Measurements from ENCODE around the gene BEST3. TPM values are rescaled to one million over a fixed set of nuclear protein-coding genes. Genes with fewer than 3 reads are reported as not detected.

BEST3 gene
- total and polyA plus RNA-seq, 7 experiments from 2014 or later: not detected

GRCh38 chr12:69682110-69682755 lies 16.9 kb downstream of the BEST3 start:
- DNase-seq (no peak), ATAC-seq (no peak)
- no peak overlapping the region for H3K27ac Mint-ChIP-seq
- H3K27me3 Mint-ChIP-seq: peaks cover 15 to 30% (median 22%) of the 10 kb centered on the region in 5 donors
- H3K9me3 Mint-ChIP-seq: no peaks in the 10 kb centered on the region
- ChIA-PET POLR2A (interaction anchor here (0.7 kb wide), 1 partner anchor 1590 kb away, joined by 4 read pairs; no protein-coding TSS in a partner anchor), CTCF (interaction anchor here (0.6 kb wide), 1 partner anchor 515 kb away, joined by 3 read pairs; no protein-coding TSS in a partner anchor)
- H3K4me3 Mint-ChIP-seq: no peak overlapping the region
- Histone ChIP-seq H3K27me3 (ENCODE audit: control insufficient read depth in 2 of 2, insufficient read depth in 2 of 2, low read length in 2 of 2) (no peaks in the 10 kb centered on the region), H3K9me3 (ENCODE audit: control insufficient read depth in 2 of 3, low read length in 3 of 3) (no peaks in the 10 kb centered on the region), H3K27ac (ENCODE audit: low read depth, low read length) (no peak overlapping the region), H3K36me3 (ENCODE audit: control insufficient read depth in 2 of 3, insufficient read depth in 3 of 3, low read length in 3 of 3) (no peaks in the 10 kb centered on the region), H3K4me1 (ENCODE audit: control insufficient read depth in 2 of 2, insufficient read depth in 2 of 2, low read length in 2 of 2) (no peaks in the 10 kb centered on the region), H3K4me3 (ENCODE audit: low read length) (no peak overlapping the region)
- H3K36me3 Mint-ChIP-seq: no peaks in the 10 kb centered on the region
- intact Hi-C loops (cut with micrococcal nuclease): no loop called here
- no peaks in the 10 kb centered on the region for H3K4me1 Mint-ChIP-seq

- intact Hi-C loops (cut with micrococcal nuclease): no loop called here
- no peak overlapping the region for H3K4me3 Mint-ChIP-seq
- no peaks in the 10 kb centered on the region for H3K4me1 Mint-ChIP-seq
- DNase-seq (no peak), ATAC-seq (no peak)
- peaks cover 0 to 4% (median 0%) of the 10 kb centered on the region in 5 donors for H3K36me3 Mint-ChIP-seq
- POLR2A ChIA-PET: no interaction called here
- no peak overlapping the region for H3K4me3 ChIP-seq (ENCODE audit: low read length)
- no peaks in the 10 kb centered on the region for H3K27me3 ChIP-seq (ENCODE audit: control insufficient read depth in 2 of 2, insufficient read depth in 2 of 2, low read length in 2 of 2)
- H3K9me3 ChIP-seq (ENCODE audit: control insufficient read depth in 2 of 3, low read length in 3 of 3): no peaks in the 10 kb centered on the region
- CTCF ChIA-PET: no interaction called here
- peaks cover 5 to 18% (median 8%) of the 10 kb centered on the region in 5 donors for H3K27me3 Mint-ChIP-seq
- no peaks in the 10 kb centered on the region for H3K9me3 Mint-ChIP-seq
- H3K4me1 ChIP-seq (ENCODE audit: control insufficient read depth in 2 of 2, insufficient read depth in 2 of 2, low read length in 2 of 2): no peaks in the 10 kb centered on the region
- H3K36me3 ChIP-seq (ENCODE audit: control insufficient read depth in 2 of 3, insufficient read depth in 3 of 3, low read length in 3 of 3): no peaks in the 10 kb centered on the region
- no peak overlapping the region for H3K27ac Mint-ChIP-seq
- no peak overlapping the region for H3K27ac ChIP-seq (ENCODE audit: low read depth, low read length)
Measured at GRCh38 chr12:69679119-69679518, 20.0 kb downstream of the BEST3 start.

- peaks cover 0 to 4% (median 0%) of the 10 kb centered on the region in 5 donors for H3K36me3 Mint-ChIP-seq
- peaks cover 1 to 15% (median 4%) of the 10 kb centered on the region in 5 donors for H3K27me3 Mint-ChIP-seq
- H3K4me3 Mint-ChIP-seq: no peak overlapping the region
- Histone ChIP-seq H3K9me3 (ENCODE audit: control insufficient read depth in 2 of 3, low read length in 3 of 3) (no peaks in the 10 kb centered on the region), H3K27ac (ENCODE audit: low read depth, low read length) (no peak overlapping the region), H3K4me1 (ENCODE audit: control insufficient read depth in 2 of 2, insufficient read depth in 2 of 2, low read length in 2 of 2) (no peaks in the 10 kb centered on the region), H3K36me3 (ENCODE audit: control insufficient read depth in 2 of 3, insufficient read depth in 3 of 3, low read length in 3 of 3) (no peaks in the 10 kb centered on the region), H3K4me3 (ENCODE audit: low read length) (no peak overlapping the region), H3K27me3 (ENCODE audit: control insufficient read depth in 2 of 2, insufficient read depth in 2 of 2, low read length in 2 of 2) (no peaks in the 10 kb centered on the region)
- CTCF ChIA-PET: no interaction called here
- intact Hi-C loops (cut with micrococcal nuclease): no loop called here
- DNase-seq (no peak), ATAC-seq (no peak)
- no peaks in the 10 kb centered on the region for H3K9me3 Mint-ChIP-seq
- no peak overlapping the region for H3K27ac Mint-ChIP-seq
- POLR2A ChIA-PET: no interaction called here
- peaks cover 0 to 1% (median 0%) of the 10 kb centered on the region in 7 donors for H3K4me1 Mint-ChIP-seq
Measured at GRCh38 chr12:69676257-69677012, 22.7 kb downstream of the BEST3 start.

- intact Hi-C loops (cut with micrococcal nuclease): no loop called here
- ChIA-PET POLR2A (no interaction called here), CTCF (interaction anchor here (1.1 kb wide), 1 partner anchor 11 kb away, joined by 3 read pairs; no protein-coding TSS in a partner anchor)
- H3K4me3 ChIP-seq (ENCODE audit: low read length): no peak overlapping the region
- Mint-ChIP-seq H3K4me1 (peaks cover 0 to 1% (median 0%) of the 10 kb centered on the region in 7 donors), H3K27ac (no peak overlapping the region), H3K9me3 (no peaks in the 10 kb centered on the region), H3K4me3 (no peak overlapping the region), H3K27me3 (peaks cover 0 to 11% (median 6%) of the 10 kb centered on the region in 5 donors), H3K36me3 (peaks cover 0 to 4% (median 0%) of the 10 kb centered on the region in 5 donors)
- DNase-seq: no peak
- no peaks in the 10 kb centered on the region for H3K36me3 ChIP-seq (ENCODE audit: control insufficient read depth in 2 of 3, insufficient read depth in 3 of 3, low read length in 3 of 3)
- no peaks in the 10 kb centered on the region for H3K4me1 ChIP-seq (ENCODE audit: control insufficient read depth in 2 of 2, insufficient read depth in 2 of 2, low read length in 2 of 2)
- H3K27me3 ChIP-seq (ENCODE audit: control insufficient read depth in 2 of 2, insufficient read depth in 2 of 2, low read length in 2 of 2): no peaks in the 10 kb centered on the region
- ATAC-seq: no peak
- no peak overlapping the region for H3K27ac ChIP-seq (ENCODE audit: low read depth, low read length)
- H3K9me3 ChIP-seq (ENCODE audit: control insufficient read depth in 2 of 3, low read length in 3 of 3): no peaks in the 10 kb centered on the region
Measured at GRCh38 chr12:69672195-69672594, 26.9 kb downstream of the BEST3 start.

- Mint-ChIP-seq H3K9me3 (no peaks in the 10 kb centered on the region), H3K36me3 (no peaks in the 10 kb centered on the region), H3K4me1 (peaks cover 0 to 1% (median 0%) of the 10 kb centered on the region in 7 donors), H3K27me3 (peaks cover 0 to 9% (median 2%) of the 10 kb centered on the region in 5 donors), H3K27ac (no peak overlapping the region), H3K4me3 (no peak overlapping the region)
- Histone ChIP-seq H3K4me3 (ENCODE audit: low read length) (no peak overlapping the region), H3K27ac (ENCODE audit: low read depth, low read length) (no peak overlapping the region), H3K9me3 (ENCODE audit: control insufficient read depth in 2 of 3, low read length in 3 of 3) (no peaks in the 10 kb centered on the region), H3K36me3 (ENCODE audit: control insufficient read depth in 2 of 3, insufficient read depth in 3 of 3, low read length in 3 of 3) (no peaks in the 10 kb centered on the region), H3K4me1 (ENCODE audit: control insufficient read depth in 2 of 2, insufficient read depth in 2 of 2, low read length in 2 of 2) (no peaks in the 10 kb centered on the region), H3K27me3 (ENCODE audit: control insufficient read depth in 2 of 2, insufficient read depth in 2 of 2, low read length in 2 of 2) (no peaks in the 10 kb centered on the region)
- intact Hi-C loops (cut with micrococcal nuclease): no loop called here
- ATAC-seq (no peak), DNase-seq (no peak)
- ChIA-PET CTCF (interaction anchor here (1.1 kb wide), 1 partner anchor 10 kb away, joined by 3 read pairs; no protein-coding TSS in a partner anchor), POLR2A (no interaction called here)
Measured at GRCh38 chr12:69671597-69671996, 27.5 kb downstream of the BEST3 start.

- no peak for ATAC-seq
- Histone ChIP-seq H3K4me1 (ENCODE audit: control insufficient read depth in 2 of 2, insufficient read depth in 2 of 2, low read length in 2 of 2) (no peaks in the 10 kb centered on the region), H3K27me3 (ENCODE audit: control insufficient read depth in 2 of 2, insufficient read depth in 2 of 2, low read length in 2 of 2) (no peaks in the 10 kb centered on the region), H3K27ac (ENCODE audit: low read depth, low read length) (no peak overlapping the region), H3K36me3 (ENCODE audit: control insufficient read depth in 2 of 3, insufficient read depth in 3 of 3, low read length in 3 of 3) (no peaks in the 10 kb centered on the region), H3K4me3 (ENCODE audit: low read length) (no peak overlapping the region), H3K9me3 (ENCODE audit: control insufficient read depth in 2 of 3, low read length in 3 of 3) (no peaks in the 10 kb centered on the region)
- no peak for DNase-seq
- no peaks in the 10 kb centered on the region for H3K4me1 Mint-ChIP-seq
- H3K27ac Mint-ChIP-seq: no peak overlapping the region
- H3K36me3 Mint-ChIP-seq: no peaks in the 10 kb centered on the region
- peaks cover 0 to 18% (median 4%) of the 10 kb centered on the region in 5 donors for H3K27me3 Mint-ChIP-seq
- intact Hi-C loops (cut with micrococcal nuclease): no loop called here
- ChIA-PET POLR2A (no interaction called here), CTCF (no interaction called here)
- no peaks in the 10 kb centered on the region for H3K9me3 Mint-ChIP-seq
- no peak overlapping the region for H3K4me3 Mint-ChIP-seq
Measured at GRCh38 chr12:69666798-69667197, 32.3 kb downstream of the BEST3 start.
